Neutrophil (primary cell): Measurements from ENCODE around the gene SGCG.

Experiments used
- H3K27ac ChIP-seq: fragments of 200-600 bp; sonication (generic); 2 replicates; pipeline ENCODE4 v1.5.1; 2016; ENCODE audit warnings: mild to moderate bottlenecking, moderate library complexity
- H3K27me3 ChIP-seq: fragments of 200-600 bp; sonication (generic); 2 replicates; pipeline ENCODE4 v1.6.0; 2016; ENCODE audit warnings: mild to moderate bottlenecking
- H3K36me3 ChIP-seq: fragments of 200-600 bp; sonication (generic); 2 replicates; pipeline ENCODE4 v1.5.1; 2017
- H3K4me1 ChIP-seq, 2 experiments: fragments of 200-600 bp in 1 of 2; sonication (generic) in 1 of 2; 1 replicate in 1 of 2; 2 replicates in 1 of 2; pipeline versions ENCODE4 v1.5.1 to v1.6.1; 2013 to 2016; ENCODE audit warnings: low read depth in 1 of 2, low read length in 1 of 2, mild to moderate bottlenecking in 1 of 2, moderate library complexity in 1 of 2; ENCODE audit not compliant: control insufficient read depth in 1 of 2, insufficient read depth in 1 of 2
- H3K4me3 ChIP-seq, 2 experiments: fragments of 200-600 bp in 1 of 2; sonication (generic) in 1 of 2; 1 replicate in 1 of 2; 2 replicates in 1 of 2; pipeline ENCODE4 v1.5.1; 2013 to 2016; ENCODE audit warnings: low read depth in 1 of 2, low read length in 1 of 2, mild to moderate bottlenecking in 1 of 2, moderate library complexity in 1 of 2
- H3K9me3 ChIP-seq: fragments of 200-600 bp; sonication (generic); 2 replicates; pipeline ENCODE4 v1.5.1; 2016
- TF ChIP-seq, protein P1 (sequence below): fragments of 200-600 bp; sonication (generic); IDR thresholded peaks from 2 replicates; pipeline ENCODE4 v1.5.1; 2016; ENCODE audit warnings: antibody characterized with exemption

The SGCG gene

DNA sequence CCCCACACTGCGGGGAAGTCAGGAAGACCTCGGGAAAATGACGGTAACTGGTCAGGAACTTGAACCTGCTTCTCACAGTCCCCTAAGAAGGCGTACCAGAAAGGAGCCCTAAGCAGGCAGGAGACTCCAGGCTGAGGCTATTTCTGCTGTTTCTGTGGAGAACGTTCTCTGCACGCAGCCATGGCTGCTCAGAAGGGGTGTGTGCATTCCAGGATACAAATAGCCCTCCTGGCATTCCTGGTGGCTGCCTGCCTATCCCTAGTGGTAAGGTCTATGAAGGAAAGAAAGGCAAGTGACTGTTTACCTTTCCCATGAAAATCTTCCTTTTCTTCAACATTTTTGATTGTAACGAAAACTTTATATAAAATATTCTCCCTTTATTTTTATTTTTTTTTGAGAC, 2.5 kb downstream of the SGCG start:
- Histone ChIP-seq H3K4me3 (no peak overlapping the region), H3K36me3 (no peaks in the 10 kb centered on the region)
- TF ChIP-seq, protein P1, sequence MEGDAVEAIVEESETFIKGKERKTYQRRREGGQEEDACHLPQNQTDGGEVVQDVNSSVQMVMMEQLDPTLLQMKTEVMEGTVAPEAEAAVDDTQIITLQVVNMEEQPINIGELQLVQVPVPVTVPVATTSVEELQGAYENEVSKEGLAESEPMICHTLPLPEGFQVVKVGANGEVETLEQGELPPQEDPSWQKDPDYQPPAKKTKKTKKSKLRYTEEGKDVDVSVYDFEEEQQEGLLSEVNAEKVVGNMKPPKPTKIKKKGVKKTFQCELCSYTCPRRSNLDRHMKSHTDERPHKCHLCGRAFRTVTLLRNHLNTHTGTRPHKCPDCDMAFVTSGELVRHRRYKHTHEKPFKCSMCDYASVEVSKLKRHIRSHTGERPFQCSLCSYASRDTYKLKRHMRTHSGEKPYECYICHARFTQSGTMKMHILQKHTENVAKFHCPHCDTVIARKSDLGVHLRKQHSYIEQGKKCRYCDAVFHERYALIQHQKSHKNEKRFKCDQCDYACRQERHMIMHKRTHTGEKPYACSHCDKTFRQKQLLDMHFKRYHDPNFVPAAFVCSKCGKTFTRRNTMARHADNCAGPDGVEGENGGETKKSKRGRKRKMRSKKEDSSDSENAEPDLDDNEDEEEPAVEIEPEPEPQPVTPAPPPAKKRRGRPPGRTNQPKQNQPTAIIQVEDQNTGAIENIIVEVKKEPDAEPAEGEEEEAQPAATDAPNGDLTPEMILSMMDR: no peak

DNA sequence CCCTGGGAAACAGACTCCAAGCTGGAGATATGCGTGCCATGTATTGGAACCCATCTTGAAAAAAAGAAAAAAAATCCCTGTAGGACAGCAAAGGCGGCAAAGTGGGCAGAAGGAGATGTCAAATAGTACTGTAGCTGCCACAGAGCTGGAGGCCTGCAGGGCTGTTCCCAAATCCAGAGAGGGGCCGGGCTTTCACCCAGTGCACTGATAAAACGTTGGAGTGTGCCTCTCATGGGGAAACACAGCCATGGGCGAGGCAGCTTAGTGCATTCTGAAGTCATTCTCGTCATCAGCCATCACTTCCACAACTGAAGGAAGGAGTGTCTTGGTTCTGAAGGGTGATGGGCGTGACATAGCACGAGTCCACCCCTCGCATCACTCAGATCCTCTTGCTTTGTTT, 4.8 kb downstream of the SGCG start:
- TF ChIP-seq, protein P1: no peak

More for the DNA sequence above, 2.5 kb downstream of the SGCG start:
- Histone ChIP-seq H3K27ac (no peak overlapping the region), H3K4me1 (no peaks in the 10 kb centered on the region), H3K9me3 (no peaks in the 10 kb centered on the region), H3K27me3 (peaks cover 3% of the 10 kb centered on the region)

DNA sequence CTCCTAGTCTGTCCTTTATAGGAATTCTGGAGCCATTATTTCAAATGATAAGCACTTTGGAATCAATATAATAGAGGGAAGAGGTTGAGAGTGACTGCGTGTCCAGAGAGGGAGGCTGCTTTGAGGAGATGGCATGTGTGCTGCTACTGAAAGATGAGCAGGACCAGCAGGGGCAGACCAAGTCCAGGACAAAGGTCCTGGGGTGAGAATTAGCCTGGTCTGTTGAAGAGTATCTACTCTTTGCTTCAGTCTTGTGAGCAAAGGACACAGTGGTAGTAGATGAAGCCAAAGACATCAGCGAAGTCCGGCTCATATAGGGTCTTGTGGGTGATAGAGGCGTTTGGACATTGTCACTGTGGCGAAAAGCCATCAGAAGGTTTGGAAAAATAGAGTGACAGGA, 21.1 kb downstream of the SGCG start:
- Histone ChIP-seq H3K9me3 (no peaks in the 10 kb centered on the region), H3K4me1 (no peaks in the 10 kb centered on the region), H3K27me3 (no peaks in the 10 kb centered on the region), H3K4me3 (no peak overlapping the region), H3K27ac (no peak overlapping the region), H3K36me3 (no peaks in the 10 kb centered on the region)
- TF ChIP-seq, protein P1: no peak

More for the DNA sequence above, 4.8 kb downstream of the SGCG start:
- Histone ChIP-seq H3K4me1 (no peaks in the 10 kb centered on the region), H3K27ac (no peak overlapping the region), H3K27me3 (peaks cover 3% of the 10 kb centered on the region), H3K4me3 (no peak overlapping the region), H3K36me3 (no peaks in the 10 kb centered on the region), H3K9me3 (no peaks in the 10 kb centered on the region)

GRCh38 chr13:23202383-23202782, 21.6 kb downstream of the SGCG start:
- Histone ChIP-seq H3K4me3 (no peak overlapping the region), H3K27ac (no peak overlapping the region), H3K27me3 (no peaks in the 10 kb centered on the region), H3K9me3 (no peaks in the 10 kb centered on the region), H3K4me1 (no peaks in the 10 kb centered on the region), H3K36me3 (no peaks in the 10 kb centered on the region)
- TF ChIP-seq, protein P1: no peak

DNA sequence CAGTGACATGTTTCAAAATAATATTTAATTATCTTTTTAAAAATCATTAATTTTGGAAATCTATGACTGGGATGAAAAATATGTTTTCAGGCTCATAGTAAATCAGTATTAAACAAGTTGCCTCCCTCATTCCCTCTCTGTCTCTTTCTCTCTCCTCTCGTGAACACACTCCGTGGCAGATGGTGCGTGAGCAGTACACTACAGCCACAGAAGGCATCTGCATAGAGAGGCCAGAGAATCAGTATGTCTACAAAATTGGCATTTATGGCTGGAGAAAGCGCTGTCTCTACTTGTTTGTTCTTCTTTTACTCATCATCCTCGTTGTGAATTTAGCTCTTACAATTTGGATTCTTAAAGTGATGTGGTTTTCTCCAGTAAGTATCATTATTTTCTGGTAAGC, 22.7 kb downstream of the SGCG start:
- no peaks in the 10 kb centered on the region for H3K36me3 ChIP-seq
- no peak overlapping the region for H3K27ac ChIP-seq
- H3K27me3 ChIP-seq: no peaks in the 10 kb centered on the region
- TF ChIP-seq, protein P1: no peak
- no peaks in the 10 kb centered on the region for H3K4me1 ChIP-seq
- H3K4me3 ChIP-seq: no peak overlapping the region
- H3K9me3 ChIP-seq: no peaks in the 10 kb centered on the region

GRCh38 chr13:23205807-23206206, 25.0 kb downstream of the SGCG start:
- no peaks in the 10 kb centered on the region for H3K9me3 ChIP-seq
- no peaks in the 10 kb centered on the region for H3K4me1 ChIP-seq
- TF ChIP-seq, protein P1: no peak
- H3K27me3 ChIP-seq: no peaks in the 10 kb centered on the region
- no peak overlapping the region for H3K27ac ChIP-seq
- H3K36me3 ChIP-seq: no peaks in the 10 kb centered on the region
- no peak overlapping the region for H3K4me3 ChIP-seq
